Esophagus squamous epithelium (tissue), 5 donors: ENCODE measurements around the gene PML. TPM values are rescaled to one million over a fixed set of nuclear protein-coding genes. Genes with fewer than 3 reads are reported as not detected.
"Not testable (repeated sequence)": the region's sequence is repeated elsewhere in the genome, so short reads cannot be mapped to it uniquely, and the experiment has no call there.

Experiments used
- DNase-seq: peaks from one replicate; lab custom pipeline; 2025; lab: John Stamatoyannopoulos, UW
- H3K27ac ChIP-seq, 4 donors: fragments of 200-600 bp; sonication (generic); one replicate each; pipeline ENCODE4 v1.5.1; 2016 to 2019; ENCODE audit warnings: mild to moderate bottlenecking in 1 of 4
- H3K27me3 ChIP-seq, 4 donors: fragments of 200-600 bp; sonication (generic); 1 replicate in 3 of 4; 2 replicates in 1 of 4; pipeline versions ENCODE4 v1.5.1 to v1.6.0; 2017 to 2021; ENCODE audit warnings: antibody characterized with exemption in 1 of 4
- H3K36me3 ChIP-seq, 3 donors: fragments of 200-600 bp; sonication (generic); one replicate each; pipeline ENCODE4 v1.5.1; 2016 to 2019
- H3K4me1 ChIP-seq, 3 donors: fragments of 200-600 bp; sonication (generic); one replicate each; pipeline ENCODE4 v1.5.1; 2017 to 2019
- H3K4me3 ChIP-seq, 4 donors: fragments of 200-600 bp; sonication (generic); 1 replicate in 3 of 4; 2 replicates in 1 of 4; pipeline ENCODE4 v1.5.1; 2016 to 2019; ENCODE audit warnings: mild to moderate bottlenecking in 2 of 4, moderate library complexity in 1 of 4
- H3K9me3 ChIP-seq, 3 donors: fragments of 200-600 bp; sonication (generic); one replicate each; pipeline ENCODE4 v1.5.1; 2016 to 2019
- POLR2A ChIP-seq, 4 donors: fragments of 450-650 bp; IDR thresholded peaks; one replicate each; pipeline ENCODE4 v1.6.1; 2017; ENCODE audit warnings: antibody characterized with exemption in 4 of 4, mild to moderate bottlenecking in 4 of 4, moderate library complexity in 3 of 4
- WGBS, 2 donors: methylation state at CpG; one replicate each; pipeline ENCODE4 v1.1.5; 2018; 5-methylcytosine and 5-hydroxymethylcytosine counted together
- intact Hi-C: fragments of 100-400 bp; cut with DNase I; formaldehyde crosslinking; loops from one replicate; pipeline ENCODE4 v1.15.0; 2022
- total RNA-seq, 4 donors: library from RNA; depleted of rRNA; stranded (reverse); fragments of >200 nt; gene quantifications; one replicate each; pipeline ENCODE4 v1.1.0, GENCODE V29; 2016
- TF ChIP-seq, protein P1 (sequence below), 6 experiments: fragments of 450-650 bp in 4 of 6; fragments of 200-600 bp in 2 of 6; sonication (generic) in 2 of 6; IDR thresholded peaks; one replicate each; pipeline ENCODE4 v1.5.1; 2016 to 2019; ENCODE audit warnings: antibody characterized with exemption in 6 of 6, mild to moderate bottlenecking in 4 of 6, moderate library complexity in 4 of 6
- donor health status: DM: yes; HTN: yes; CAD: no.

The PML gene
- total RNA-seq, 4 donors from 2014 or later = 34.0 to 52.3 (median 44.5) TPM

DNA sequence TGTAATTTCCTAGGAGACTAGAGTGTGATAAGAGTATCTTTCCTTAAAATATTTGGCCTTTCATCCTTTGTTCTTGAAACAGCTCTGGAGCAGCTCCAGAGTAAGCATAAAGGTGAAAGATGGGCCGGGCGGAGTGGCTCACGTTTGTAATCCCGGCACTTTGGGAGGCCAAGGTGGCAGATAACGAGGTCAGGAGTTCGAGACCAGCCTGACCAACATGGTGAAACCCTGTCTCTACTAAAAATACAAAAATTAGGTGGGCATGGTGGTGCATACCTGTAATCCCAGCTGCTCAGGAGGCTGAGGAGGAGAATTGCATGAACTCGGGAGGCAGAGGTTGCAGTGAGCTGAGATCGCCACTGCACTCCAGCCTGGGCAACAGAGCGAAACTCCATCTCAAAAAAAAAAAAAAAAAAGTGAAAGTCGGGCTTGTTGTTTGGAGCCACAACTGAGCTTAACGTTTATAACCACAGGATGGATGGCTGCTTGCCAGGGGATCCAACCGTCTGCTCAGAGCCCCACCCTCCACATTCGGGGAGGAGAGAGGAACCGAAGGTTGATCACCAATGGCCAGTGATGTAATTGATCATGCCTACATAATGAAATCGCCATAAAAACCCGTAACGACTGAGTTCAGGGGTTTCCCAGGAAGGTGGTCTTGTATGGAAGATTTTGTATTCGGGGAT lies 18.9 kb upstream of the PML start:
- WGBS, 2 donors = 28 to 46% methylated on average over 17 to 18 of the region's 18 CpGs
- peaks cover 0 to 13% (median 0%) of the 10 kb centered on the region in 4 donors for H3K27me3 ChIP-seq
- H3K36me3 ChIP-seq, H3K9me3 ChIP-seq, DNase-seq, intact Hi-C loops, H3K4me3 ChIP-seq, H3K27ac ChIP-seq: not testable (repeated sequence)
- H3K4me1 ChIP-seq = peaks cover 8 to 24% (median 11%) of the 10 kb centered on the region in 3 donors

DNA sequence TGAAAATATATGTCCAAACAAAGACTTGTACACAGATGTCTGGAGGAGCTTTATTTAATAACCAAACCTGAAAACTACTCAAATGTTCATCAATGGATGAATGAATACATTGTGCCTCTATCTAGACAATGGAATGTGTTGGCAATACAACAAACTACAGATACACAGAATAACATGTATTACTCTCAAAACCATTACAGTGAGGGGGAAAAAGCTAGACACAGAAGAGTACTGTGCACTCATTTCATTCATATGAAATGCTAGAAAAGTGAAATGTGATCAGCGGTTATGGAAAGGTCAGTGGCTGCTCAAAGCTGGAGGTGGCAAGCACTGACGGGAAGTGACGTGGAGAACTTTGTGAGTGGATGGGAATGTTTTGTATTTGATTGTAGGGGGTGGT lies 15.6 kb upstream of the PML start:
- no peak overlapping the region for H3K4me3 ChIP-seq
- peaks cover 21 to 41% (median 26%) of the 10 kb centered on the region in 3 donors for H3K4me1 ChIP-seq
- peaks cover 0 to 2% (median 0%) of the 10 kb centered on the region in 3 donors for H3K36me3 ChIP-seq
- intact Hi-C loops = no loop called here
- TF ChIP-seq POLR2A (IDR thresholded peaks at IDR 0.05) = no peak
- TF ChIP-seq, protein P1, sequence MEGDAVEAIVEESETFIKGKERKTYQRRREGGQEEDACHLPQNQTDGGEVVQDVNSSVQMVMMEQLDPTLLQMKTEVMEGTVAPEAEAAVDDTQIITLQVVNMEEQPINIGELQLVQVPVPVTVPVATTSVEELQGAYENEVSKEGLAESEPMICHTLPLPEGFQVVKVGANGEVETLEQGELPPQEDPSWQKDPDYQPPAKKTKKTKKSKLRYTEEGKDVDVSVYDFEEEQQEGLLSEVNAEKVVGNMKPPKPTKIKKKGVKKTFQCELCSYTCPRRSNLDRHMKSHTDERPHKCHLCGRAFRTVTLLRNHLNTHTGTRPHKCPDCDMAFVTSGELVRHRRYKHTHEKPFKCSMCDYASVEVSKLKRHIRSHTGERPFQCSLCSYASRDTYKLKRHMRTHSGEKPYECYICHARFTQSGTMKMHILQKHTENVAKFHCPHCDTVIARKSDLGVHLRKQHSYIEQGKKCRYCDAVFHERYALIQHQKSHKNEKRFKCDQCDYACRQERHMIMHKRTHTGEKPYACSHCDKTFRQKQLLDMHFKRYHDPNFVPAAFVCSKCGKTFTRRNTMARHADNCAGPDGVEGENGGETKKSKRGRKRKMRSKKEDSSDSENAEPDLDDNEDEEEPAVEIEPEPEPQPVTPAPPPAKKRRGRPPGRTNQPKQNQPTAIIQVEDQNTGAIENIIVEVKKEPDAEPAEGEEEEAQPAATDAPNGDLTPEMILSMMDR (IDR thresholded peaks at IDR 0.05) = no peak
- H3K27me3 ChIP-seq = peaks cover 0 to 13% (median 0%) of the 10 kb centered on the region in 4 donors
- H3K9me3 ChIP-seq = no peaks in the 10 kb centered on the region
- DNase-seq = no peak
- H3K27ac ChIP-seq = no peak overlapping the region
- 96% methylated on average over 3 of the region's 3 CpGs for WGBS, 2 donors

DNA sequence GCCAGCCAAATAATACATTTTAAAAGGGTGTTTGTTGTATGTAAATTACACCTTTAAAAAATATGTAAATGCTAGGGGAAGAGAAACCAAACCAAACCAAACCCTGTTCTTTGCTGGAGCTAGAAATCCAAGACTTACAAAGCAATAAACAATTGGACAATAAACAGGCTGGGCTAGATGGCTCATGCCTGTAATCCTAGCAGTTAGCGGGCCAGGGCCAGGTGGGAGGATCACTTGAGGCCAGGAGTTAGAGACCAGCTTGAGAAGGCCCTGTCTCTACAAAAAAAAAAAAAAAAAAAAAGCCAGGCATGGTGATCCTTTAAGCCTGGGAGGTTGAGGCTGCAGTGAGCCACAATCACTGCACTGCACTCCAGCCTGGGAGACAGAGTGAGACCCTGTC lies 14.9 kb upstream of the PML start:
- intact Hi-C loops = no loop called here
- H3K27me3 ChIP-seq = peaks cover 0 to 10% (median 0%) of the 10 kb centered on the region in 4 donors
- peaks cover 0 to 9% (median 0%) of the 10 kb centered on the region in 3 donors for H3K36me3 ChIP-seq
- no peak overlapping the region for H3K27ac ChIP-seq
- H3K4me3 ChIP-seq = no peak overlapping the region
- 43 to 53% methylated on average over 1 of the region's 1 CpG for WGBS, 2 donors
- DNase-seq = no peak
- H3K9me3 ChIP-seq = no peaks in the 10 kb centered on the region
- no peak for TF ChIP-seq POLR2A (IDR thresholded peaks at IDR 0.05)
- TF ChIP-seq, protein P1 (IDR thresholded peaks at IDR 0.05) = no peak
- H3K4me1 ChIP-seq = peaks cover 25 to 48% (median 34%) of the 10 kb centered on the region in 3 donors

DNA sequence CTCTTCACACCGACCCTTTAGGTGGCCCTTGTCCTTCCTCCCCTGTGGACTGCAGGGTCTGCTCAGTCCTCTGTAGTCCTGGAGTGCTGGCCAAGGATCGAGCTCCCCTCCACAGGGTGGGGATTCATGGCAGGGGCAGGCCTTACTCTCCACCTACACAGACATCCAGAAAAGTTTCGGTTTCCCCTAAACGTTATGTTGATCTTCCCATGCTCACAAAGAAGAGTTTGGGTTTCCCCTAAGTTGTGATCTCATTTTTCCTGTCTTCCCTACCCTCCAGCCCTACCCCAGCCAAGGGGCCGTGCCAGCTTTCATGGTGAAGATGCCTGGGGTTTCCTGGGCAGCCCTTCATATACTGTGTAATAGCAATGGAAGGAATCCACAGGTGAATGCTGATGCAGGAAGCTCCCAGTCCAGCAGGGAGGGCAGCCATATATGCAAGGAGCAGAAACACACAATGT lies 12.7 kb upstream of the PML start:
- intact Hi-C loops = no loop called here
- Histone ChIP-seq H3K27ac (peak overlapping the region; percentile 81 to 95 (median 90)), H3K27me3 (no peaks in the 10 kb centered on the region), H3K9me3 (no peaks in the 10 kb centered on the region), H3K4me1 (peaks cover 25 to 70% (median 45%) of the 10 kb centered on the region in 3 donors), H3K4me3 (no peak overlapping the region), H3K36me3 (peaks cover 0 to 29% (median 0%) of the 10 kb centered on the region in 3 donors)
- no peak for DNase-seq
- WGBS, 2 donors = 13 to 21% methylated on average over 2 to 3 of the region's 5 CpGs
- TF ChIP-seq, protein P1 (IDR thresholded peaks at IDR 0.05) = no peak
- TF ChIP-seq POLR2A (IDR thresholded peaks at IDR 0.05) = no peak

DNA sequence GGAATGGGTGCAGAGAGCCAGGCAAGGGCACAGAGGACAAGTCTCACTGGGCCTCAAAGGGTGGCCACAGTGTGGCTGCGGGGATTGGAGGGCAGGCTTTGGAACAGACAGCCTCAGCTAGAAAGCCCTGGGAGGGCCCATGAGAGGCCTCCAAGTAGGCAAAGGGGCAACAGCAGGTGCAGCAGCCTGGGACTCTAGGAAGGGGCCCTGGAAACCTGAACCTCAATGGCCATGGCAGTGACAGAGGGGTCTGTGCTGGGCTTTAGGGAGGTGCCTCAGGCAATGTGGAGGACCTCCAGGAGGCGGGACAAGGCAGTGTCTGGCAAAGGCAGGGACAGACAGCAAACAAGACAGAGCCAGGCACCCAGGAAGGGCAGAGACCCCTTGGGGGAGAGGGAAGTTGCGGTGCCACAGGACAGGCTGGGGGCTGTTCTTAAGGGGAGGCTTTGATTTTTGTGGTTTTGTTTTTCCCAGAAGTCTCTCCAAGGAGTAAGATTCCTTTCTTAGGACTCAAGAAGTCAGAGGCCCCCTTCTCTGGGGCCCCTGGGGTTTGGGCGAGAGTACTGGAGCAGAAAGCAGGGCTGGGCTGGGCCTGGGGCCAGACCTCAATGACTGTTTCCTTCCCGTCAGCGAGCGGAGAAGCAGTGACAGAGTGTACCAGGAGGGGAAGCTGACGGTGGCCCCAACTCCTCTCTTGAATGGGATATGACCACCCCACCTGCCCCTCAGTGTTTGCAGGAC lies 12.1 kb upstream of the PML start:
- Histone ChIP-seq H3K4me1 (peaks cover 30 to 76% (median 51%) of the 10 kb centered on the region in 3 donors), H3K4me3 (peak overlapping the region in 2 of 4 donors; percentile 3 to 23), H3K36me3 (peaks cover 0 to 35% (median 0%) of the 10 kb centered on the region in 3 donors), H3K27ac (peak overlapping the region; percentile 81 to 95 (median 90)), H3K27me3 (no peaks in the 10 kb centered on the region), H3K9me3 (no peaks in the 10 kb centered on the region)
- intact Hi-C loops = no loop called here
- 7 to 11% methylated on average over 5 to 8 of the region's 8 CpGs for WGBS, 2 donors
- TF ChIP-seq, protein P1 (IDR thresholded peaks at IDR 0.05) = no peak
- TF ChIP-seq POLR2A (IDR thresholded peaks at IDR 0.05) = no peak
- DNase-seq = no peak
